COLO829 (cell line): ENCODE results near the gene PLCB1.
"Not testable (repeated sequence)": the region's sequence is repeated elsewhere in the genome, so short reads cannot be mapped to it uniquely, and the experiment has no call there.

Experiments
- DNase-seq: peaks from one replicate; pipeline ENCODE4 v3.0.0; 2012; ENCODE audit warnings: low spot score

PLCB1 gene

DNA sequence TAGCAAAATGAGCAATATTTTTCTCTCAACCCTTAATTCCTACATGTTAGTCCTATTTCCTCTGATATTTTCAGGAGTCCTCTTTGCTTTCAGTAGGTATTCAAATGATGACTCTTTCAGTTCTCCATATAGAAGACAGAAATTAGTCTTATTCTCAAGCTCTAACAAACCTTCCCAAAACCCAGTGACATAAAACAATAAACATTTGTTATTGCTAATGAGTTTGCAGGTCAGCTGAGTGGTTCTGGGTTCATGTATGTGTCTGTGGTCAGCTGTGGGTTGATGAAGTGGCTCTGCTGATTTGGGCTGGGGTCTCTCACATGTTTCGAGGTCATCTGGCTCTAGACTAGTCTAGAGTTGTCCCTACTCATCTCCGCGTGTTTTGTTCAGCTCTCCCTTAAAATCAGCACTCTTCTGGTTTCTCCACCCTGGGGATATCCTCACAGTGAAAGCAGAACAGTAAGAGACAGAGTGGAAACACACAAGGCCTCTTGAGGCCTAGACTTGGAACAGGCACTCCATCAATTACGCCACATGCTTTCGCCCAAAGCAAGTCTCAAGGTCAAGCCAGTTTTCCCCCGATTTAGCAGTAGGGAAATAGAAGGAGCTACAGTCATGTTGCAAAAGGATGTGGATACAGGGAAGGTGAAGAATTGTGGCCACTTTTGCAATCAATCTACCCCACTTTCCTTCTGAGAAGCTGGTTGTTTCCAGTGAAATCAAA, 273.0 kb downstream of the PLCB1 start:
- no peak for DNase-seq

DNA sequence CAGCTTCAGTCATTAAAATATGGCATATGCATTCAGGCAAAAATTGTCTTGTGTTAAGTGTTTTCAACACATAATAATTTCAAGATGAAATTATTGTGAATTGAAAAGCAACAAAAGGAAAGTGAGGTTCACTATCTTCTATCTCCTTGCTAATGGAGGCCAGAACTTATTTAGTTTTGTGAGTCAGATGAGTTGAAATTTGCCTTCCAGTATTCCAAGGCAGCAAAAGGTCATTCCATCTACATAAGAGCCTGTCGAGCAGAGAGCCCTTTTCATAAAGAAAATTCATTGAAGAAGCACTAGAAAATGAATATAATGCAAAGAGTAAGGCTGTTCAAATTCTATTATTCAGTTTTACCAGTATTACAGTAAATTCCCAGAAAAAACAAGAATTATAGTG, 274.3 kb downstream of the PLCB1 start:
- DNase-seq: no peak

DNA sequence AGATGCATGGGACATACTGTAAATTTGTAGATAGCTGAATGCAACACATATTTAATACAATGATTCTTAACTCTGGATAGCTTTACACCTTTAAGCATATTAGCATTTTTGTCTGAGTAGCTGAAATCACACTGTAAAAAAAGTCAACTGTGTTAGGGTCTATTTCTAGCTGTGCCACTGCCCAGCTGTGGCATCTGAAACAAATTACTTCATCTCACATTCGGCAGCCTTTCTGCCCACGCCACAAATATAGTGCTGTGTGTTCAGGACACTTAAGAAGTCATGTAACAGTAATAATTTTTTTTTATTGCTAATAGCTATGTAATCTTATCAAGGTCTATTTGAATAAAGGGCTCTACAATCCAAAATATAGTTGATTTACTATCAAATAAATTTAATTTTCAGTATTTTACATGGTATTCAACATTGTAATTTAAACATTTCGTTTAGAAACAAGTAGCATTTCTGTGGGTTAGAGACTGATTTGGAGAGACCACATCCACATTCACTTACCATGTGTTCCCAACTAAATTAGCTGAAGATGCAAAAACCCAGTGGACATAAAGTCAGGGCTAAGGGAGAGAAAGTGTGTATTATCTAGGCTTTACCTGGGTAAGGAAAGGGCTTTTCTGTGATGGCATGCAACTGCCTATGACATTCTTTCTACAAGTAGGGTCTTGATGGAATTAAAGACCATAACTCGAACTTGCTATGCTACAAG, 276.7 kb downstream of the PLCB1 start:
- DNase-seq: no peak

DNA sequence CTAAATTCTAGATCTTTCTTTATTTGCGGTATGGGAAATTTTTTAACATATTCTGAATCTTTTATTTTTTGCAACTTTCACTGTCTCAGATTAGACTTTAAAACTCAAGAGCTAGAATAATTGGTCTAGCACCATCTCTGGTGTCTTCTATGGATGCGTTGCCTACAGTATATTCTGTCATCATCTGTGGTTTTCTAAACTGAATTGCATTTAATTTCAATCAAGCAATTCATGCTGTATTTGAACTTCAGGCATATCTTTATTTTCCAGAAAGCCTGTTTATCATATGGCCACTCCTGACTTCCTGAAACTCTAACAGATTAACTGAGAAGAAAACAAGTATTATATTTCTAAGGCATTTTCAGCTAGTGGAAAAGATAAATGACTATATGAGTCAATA, 281.6 kb downstream of the PLCB1 start:
- DNase-seq: no peak

DNA sequence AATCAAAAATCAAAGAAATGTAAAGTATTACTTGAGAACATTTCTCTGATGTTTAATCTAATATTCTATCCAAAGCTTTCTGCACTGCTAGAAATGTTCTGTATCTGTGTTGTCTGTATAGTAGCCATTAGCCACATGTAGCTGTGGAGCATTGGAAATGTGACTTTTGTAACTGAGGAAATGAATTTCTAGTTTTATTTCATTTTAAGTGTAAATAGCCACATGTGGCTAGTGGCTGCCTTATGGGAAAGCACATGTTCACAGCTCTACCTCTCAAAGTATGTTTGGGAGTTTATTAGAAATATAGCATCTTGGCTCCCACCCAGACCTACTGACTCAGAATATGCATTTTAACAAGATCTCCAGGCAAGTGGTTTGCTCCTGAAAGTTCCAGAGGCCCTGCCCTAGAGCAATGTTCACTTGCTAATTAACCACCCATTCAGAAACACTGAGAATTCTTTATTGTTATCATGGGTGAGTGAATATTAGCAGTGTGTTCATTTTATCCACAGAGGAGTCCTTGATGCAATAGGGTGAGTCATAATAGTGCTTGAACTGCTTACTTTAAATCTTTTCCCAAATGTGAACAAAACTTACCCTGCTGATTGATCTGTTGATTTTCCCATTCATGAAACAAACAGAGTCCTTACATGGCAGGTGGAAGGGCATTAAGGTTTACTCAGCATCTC, 282.7 kb downstream of the PLCB1 start:
- DNase-seq: peak; percentile 91

DNA sequence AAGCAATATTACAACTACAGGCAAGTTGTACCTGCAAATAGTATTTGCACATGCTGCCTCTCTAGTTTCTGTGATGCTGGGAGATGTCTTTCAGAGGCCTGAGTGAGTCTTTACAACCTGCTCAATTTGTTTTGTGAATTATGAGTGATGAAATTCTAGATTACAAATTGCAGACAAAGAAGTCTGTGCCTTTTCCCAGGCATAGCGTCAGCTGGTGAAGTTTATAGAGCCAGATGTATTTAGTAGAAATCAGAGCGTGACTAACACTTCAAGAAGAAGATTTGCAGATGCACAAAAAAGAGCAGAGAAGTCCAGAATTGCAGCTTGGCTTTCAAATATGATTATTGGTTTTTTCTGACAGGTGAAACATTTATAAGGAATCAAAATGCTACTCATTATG, 289.9 kb downstream of the PLCB1 start:
- DNase-seq: no peak

DNA sequence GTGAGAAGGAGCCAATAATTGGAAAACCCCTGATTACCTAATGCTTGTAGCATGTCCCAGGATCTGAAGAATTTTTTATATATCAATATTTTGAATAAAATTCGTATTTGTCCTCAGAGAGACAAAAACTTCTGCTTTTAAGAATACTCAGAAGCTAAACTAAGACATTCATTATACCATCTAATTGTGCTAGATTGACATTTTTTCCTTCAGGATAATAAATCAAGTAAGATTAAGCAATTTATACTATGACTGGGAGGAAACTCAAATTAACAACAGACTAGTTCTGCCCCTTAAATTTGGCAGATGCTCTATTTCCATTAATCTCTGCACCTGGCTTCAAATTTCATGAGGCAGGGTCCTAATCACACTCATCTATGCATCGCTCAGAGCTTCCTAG, 291.4 kb downstream of the PLCB1 start:
- no peak for DNase-seq

DNA sequence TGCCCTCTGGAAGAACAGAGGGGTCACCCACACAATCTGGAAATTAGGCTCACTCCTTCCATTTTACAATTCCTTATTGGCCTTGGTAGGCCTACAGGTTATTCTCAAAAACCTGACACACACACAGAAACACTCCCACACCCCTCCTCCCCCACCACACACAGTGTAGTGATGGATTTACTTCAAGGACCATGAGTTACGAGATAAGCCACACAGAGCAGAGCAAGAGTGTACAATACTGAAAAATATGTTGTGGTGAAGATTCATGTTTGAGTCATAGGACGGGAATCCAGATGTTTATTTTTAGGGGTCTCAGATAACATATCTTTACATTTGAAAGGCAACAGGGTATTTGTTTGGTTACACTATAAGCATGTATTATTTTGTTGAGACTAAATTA, 291.9 kb downstream of the PLCB1 start:
- DNase-seq: no peak

DNA sequence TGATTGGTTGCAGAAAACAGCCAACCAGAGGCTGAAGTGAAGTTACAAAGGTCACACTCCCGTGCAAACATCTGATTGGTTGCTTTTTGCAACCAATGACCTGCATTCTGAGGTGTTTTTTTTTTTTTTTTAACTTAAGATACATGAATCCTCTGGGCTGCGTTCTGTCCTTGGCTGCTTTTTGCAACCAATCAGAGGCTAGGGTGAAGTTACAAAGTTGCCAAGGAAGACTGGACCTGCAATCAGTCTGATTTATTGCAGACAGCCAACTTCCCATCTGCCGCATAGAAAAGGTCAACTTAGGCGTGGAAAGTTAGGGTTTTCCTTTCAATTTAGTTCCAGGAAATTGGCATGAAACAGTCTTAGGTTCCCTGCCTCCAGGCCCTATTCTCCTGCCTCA, 292.9 kb downstream of the PLCB1 start:
- DNase-seq: no peak

DNA sequence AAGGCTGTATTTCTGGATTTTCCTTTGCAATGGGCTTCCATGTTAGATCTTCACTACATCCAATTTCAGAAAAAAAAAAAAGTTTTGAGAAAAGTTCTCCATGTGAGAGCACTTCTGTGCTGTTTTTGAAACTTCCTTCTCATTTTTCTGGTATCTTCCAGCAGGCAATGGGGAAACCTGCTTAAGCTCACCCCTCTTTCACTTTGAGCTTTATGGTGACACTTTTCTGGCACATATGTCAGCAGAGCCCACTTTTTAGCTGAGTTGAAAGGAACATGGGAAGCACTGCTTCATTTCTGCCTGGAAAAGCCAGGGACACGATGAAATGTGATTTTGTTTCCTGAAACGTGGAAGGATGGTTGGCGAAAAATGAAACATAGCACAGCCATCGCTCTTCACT, 293.7 kb downstream of the PLCB1 start:
- no peak for DNase-seq

DNA sequence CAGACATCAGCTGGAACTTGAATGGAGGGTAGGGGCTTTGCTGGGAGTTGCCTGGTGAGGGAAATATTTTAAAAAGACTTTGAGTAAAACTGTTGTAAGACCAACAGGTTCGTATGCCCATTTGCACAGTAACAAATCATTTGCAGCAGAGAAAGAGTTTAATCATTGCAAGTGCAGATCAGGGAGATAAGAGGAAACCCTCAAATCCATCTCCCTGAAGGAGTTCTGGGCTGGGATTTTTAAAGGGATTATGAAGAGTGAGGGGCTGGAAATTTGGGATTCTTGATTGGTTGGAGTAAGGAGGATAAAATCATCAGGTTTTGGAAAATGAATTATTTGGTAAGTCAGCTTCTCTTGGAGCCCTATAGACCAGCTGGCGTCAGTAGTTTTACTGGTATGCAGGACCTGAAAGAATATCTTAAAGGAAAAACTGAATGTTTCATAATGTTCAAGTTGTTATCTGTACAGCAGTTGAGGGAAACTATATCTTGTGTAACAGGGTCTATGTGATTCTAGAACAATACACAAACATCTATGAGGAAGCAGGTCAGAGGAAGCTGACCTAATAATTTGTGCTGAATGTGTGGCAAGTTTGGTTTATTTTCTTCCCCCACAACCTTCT, 295.5 kb downstream of the PLCB1 start:
- no peak for DNase-seq

DNA sequence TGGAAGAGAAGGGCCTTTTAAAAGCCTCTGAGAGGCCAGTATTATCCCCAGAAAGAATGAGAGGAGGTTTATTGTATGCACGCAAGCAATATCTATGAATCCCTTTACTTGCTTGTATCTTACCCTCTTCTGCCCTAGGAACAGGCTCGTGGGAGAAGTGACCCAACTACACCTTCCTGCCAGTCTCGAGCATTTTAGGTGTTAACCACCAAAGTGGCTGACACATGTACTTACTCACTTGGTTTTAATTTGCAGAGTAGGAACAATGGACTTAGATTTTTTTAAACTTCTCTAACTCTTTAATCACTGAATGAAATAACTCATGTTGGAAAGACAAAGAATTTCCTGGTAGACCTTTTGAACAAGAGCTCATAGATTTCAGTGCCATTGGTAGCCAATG, 296.9 kb downstream of the PLCB1 start:
- DNase-seq: no peak

DNA sequence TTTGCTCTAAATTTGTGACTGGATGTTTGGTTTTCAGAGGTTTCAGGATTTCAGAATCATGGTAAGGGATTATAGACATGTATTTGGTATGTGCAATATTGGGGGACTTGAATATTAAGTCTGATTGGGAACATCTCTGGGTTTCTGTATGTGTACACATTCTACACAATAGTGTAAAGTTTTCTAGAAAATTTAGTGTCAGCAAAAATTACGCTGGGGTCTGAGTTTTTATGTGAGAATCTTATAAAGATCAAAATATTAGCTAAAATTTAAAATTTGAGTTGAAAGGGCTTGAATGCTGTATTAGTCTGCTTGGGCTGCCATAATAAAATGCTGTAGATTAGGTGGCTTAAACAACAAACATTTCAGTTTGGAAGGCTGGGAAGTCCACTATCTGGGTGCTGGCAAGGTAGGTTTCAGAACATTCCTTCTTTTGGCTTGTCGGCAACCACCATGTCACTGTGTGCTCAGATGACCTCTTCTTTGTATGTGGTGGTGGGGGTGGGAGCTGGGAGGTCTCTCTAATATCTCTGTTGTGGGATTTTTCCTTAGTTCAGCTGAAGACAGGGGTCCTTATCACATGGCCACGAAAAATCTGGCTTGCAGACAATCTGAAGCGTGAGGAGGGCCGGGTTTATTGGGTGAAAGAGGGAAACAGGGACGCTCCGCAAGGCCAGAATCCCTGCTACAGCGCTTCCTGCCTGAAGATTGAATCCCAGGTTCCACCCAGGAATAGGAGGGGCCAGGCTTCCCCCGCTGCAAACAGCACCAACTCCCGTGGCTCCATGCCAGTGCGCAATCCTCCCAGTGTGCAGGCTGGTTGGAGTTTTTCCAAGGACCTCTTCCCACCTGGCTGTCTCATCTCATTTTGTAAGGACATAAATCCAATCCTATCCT, 299.7 kb downstream of the PLCB1 start:
- DNase-seq: no peak

DNA sequence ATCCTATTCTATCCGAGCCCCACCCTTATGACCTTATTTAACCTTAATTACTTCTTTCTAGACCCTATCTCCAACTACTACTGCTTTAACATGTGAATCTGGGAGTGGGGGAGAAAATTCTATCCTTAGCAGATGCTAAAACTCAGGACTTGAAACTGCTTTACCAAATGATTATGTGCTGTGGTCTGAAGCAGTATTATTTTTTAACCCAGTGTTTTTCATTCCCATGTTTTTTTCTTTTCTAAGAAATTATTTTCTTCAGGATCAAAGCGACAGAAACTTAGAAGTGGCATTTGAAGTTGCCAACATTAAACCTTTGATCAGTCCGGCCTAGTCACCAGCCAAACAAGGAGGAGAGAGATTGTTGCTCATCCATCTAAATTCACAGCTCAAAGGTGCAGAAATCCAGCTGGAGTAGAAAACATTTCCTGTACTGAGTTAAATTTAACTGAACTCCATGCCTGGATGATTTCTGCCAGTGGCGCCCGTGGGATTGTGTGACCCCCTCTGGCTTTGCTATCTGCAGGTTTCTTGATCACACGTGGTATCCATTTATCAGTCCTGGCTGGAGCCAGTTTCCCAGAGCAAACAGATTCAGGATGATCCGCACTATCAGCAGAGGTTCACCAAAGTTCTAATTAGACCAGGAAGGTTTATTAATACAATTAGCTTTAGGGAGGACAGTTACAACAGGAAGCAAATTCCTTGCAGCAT, 300.5 kb downstream of the PLCB1 start:
- DNase-seq: no peak

DNA sequence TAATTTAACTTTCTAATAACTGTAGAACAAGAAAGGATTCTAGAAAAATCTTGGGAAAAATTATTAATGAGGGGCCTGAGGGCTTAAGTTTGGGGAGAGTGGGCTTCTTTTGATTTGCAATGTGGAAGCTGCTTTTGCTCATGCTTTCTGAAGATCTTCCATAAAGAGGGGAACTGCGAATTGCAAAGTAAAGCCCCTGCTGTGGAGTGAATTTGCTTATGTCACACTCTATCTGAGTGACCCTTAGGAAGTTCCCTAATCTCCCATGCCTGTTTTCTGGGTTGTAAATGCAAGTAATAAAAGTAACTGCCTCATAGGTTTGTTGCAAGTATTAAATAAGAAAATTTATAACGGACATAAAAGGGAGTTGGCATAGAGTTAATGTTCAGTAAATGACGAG, 301.2 kb downstream of the PLCB1 start:
- DNase-seq: no peak

DNA sequence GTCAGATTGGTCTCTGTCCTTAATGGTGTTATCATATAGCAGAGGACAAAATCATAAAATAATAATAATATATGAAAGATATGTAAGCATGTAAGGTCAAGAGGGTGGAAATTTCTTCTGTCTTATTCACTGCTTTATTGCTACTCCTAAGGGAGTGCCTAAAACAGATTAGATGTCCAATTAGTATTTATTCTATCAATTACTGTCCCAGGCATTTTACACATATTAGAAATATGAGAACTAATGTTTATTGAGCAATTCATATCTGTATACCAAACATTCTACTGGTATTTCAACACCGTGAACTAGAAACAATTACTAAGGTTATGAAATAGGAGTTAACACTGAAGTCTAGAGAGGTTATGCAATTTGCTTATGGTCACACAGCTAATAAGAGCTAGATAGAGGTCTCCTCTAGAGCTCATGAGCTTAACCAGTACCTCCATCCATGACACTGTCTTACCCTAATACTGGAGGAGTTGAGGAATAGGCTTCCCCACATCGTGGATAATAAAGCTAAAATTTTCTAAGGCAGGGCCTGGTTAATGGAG, 302.3 kb downstream of the PLCB1 start:
- no peak for DNase-seq

DNA sequence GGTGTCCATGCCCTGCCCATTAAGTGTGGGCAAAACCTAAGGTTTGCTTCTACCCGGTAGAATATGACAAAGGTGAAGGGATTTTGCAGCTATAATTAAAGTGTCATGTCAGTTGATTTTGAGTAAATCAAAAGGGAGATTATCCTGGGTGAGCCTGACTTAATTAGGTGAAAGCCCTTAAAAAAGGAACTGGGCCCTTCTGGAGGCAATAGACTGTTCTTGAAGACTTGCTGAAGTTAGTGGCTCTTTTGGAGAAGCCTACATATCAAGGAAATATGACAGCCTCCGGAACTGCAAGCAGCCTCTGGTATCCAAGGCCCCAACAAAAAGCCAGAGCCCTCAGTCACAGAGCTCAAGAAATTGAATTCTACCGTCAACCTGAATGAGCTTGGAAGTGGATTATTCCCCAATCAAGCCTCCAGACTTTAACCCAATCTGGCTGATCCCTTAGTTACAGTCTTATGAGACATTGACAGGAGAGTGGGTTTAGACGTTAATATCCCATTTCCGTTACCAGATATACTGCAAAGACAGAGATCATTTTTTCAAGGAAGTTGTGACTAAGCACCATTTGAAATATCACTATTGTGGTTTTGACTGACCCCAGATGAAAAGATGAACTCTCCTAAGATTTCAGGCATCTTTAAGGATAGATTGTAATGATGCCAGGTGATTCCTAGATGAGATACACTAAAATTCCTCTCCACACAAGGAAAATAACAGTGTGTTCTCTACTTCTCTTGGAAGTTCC, 303.4 kb downstream of the PLCB1 start:
- no peak for DNase-seq

DNA sequence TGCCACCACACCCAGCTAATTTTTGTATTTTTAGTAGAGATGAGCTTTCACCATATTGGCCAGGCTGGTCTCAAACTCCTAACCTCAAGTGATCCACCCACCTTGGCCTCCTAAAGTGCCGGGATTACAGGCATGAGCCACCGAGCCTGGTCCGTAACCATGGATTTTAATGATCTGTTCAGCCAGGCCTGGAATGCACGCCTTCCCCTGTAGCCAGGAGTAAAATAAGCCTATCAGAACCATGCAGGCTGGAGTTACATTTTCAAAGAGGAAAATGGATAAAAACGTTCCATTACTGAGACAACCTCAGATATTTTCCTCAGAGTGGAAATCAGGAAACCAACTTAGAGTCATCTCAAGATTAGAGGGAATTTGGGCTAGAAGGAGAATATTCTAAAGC, 304.9 kb downstream of the PLCB1 start:
- not testable (repeated sequence) for DNase-seq

DNA sequence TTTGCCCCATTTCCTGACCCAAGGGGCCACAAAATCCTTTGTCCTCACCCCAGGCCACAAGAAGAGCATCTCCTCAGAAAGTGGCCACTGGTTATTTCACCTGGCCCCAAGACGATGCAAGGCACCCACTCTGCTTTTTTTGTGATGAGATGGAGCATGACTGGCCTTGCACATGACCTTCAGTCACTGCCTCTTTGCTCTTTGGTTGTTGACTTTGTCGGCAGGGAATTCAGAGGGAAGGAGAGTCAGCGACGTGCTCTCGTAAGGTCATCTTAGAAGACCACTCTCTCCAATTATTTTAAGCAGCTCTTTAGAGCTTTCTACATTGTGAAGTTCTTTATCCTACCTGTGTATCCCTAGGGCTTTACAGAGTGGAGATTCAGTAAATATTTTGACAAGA, 306.7 kb downstream of the PLCB1 start:
- DNase-seq: no peak

DNA sequence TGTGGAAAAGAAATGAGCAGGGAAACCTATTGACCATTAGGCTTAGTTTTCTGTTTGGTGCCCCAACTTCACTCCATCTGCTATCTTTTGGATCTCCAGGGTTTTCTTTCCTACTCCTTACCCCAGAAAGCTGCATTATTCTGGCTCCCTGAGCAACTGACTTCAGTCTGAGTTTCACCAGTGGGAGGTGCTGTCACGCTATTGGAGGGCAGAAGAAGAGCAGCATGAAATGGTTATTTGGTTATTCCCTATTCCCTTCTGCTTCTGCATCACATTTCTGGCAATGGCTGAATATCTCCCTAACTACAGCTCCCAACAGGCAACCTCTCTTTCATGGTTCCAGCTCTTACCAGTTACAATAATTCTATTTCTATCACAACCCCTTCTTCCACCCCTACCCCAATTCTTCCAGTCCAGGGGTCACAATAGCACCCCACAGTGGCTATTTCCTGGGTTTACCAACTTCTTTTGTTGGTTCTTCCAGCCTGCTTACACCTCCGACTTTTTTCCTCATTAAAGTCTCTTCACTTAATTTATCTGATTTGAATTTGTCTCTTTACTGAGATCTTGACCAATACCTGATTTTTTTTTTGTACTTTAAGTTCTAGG, 311.5 kb downstream of the PLCB1 start:
- no peak for DNase-seq
